ENCODE data around the gene FMN1. TPM values are rescaled to one million over a fixed set of nuclear protein-coding genes. Genes with fewer than 3 reads are reported as not detected.

FMN1 gene
- total and polyA plus RNA-seq, 2 of the 8 experiments (the other 6 are each of a cell fraction or from before 2014, with no cell fraction given): 0.27 to 3.7 TPM

DNA sequence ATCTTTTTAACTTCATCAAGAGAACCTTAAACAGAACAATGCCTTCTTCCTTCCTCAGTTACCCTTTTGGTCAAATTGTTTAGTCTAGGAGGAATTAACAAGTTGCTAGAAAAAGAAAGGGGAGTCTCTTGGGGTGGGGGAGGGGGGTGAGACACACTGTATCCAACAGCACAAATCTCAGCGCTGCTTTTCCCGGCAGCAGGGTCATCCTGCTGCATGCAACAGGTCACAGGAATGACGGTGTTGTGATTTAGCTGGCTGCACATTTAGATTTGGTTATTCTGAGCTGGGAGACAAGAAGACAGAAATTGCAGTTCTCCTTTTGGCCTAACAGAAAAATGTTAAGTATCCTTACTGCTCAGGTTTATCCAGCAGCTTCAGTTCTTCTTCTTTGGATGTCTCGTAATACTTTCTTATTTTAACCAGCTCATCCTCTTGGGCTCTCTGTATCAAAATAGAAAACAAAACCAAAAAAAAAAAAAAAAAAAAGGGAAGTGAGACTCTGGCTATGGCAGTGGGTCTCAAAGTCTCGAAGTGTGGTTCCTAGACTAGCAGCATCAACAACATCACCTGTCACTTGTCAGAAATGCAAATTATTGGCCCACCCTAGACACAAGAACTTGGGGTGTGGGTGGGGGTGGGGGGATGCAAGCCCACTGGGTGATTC, 286.2 kb downstream of the FMN1 start (continued):
- no peak for TF ChIP-seq RNF2 (IDR thresholded peaks at IDR 0.05; ENCODE audit: borderline replicate concordance, low read depth, low read length, missing control alignments, poor library complexity, severe bottlenecking)
